ENCODE measurements around the gene MIEN1.
"Not testable (repeated sequence)": the region's sequence is repeated elsewhere in the genome, so short reads cannot be mapped to it uniquely, and the experiment has no call there.

The MIEN1 gene

DNA sequence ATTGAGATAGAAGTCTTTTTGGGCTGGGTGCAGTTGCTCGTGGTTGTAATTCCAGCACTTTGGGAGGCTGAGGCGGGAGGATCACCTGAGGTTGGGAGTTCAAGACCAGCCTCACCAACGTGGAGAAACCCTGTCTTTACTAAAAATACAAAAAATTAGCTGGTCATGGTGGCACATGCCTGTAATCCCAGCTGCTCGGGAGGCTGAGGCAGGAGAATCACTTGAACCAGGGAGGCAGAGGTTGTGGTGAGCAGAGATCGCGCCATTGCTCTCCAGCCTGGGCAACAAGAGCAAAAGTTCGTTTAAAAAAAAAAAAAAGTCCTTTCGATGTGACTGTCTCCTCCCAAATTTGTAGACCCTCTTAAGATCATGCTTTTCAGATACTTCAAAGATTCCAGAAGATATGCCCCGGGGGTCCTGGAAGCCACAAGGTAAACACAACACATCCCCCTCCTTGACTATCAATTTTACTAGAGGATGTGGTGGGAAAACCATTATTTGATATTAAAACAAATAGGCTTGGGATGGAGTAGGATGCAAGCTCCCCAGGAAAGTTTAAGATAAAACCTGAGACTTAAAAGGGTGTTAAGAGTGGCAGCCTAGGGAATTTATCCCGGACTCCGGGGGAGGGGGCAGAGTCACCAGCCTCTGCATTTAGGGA, 31.0 kb downstream of the MIEN1 start:
- not testable (repeated sequence) for DNase-seq (ENCODE audit: low spot score)

DNA sequence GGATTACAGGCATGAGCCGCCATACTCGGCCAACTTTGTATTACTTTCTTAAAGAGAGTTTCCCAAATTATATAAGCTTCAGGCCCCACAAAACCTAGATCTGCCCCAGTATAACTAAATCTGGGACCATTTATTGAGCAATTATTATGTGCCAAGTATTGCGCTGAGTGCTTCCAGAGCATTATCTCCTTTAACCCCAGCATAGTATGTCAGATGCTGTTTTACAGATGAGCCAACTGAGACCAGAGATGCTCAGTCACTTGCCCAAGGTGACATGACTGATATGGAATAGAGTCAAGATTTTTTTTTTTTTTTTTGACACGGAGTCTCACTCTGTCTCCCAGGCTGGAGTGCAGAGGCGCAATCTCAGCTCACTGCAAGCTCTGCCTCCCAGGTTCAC, 32.4 kb downstream of the MIEN1 start:
- no peak for DNase-seq (ENCODE audit: low spot score)

DNA sequence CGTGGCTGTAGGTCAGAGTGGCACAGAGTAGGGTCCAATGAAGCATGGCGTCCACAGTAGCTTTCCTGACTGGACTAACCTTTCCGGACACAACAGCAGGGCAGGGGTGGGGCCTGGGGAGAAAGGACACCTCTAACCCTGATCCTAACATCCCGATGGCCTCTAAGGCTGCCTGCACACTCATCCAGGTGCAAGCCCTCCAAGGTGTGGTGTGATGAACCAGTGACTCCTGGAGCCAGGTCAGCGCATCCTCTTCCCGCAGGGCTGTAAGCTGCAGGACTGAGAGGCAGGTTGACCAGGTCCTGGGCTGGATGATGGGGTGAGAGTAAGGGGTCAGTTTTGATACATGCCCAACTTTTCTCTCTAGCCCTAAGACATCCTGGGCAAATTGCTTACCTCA, 33.6 kb downstream of the MIEN1 start:
- no peak for DNase-seq (ENCODE audit: low spot score)

DNA sequence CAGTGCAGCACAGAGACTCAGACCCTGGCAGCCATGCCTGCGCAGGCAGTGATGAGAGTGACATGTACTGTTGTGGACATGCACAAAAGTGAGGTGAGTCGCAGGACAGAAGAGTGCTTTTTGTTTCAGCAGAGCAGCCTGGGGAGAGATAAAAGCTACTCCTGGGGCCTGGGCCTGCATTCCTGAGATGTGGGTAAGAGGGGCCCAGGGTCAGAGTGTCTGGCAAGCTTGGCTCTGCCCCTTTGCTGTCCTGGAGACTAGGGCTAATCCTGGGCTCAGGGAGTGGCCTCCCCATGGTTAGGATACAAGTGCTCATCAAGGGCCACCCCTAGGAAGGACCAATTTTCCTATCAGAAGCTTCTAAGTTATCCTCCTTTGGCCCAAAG, 35.2 kb downstream of the MIEN1 start:
- DNase-seq (ENCODE audit: low spot score): no peak

DNA sequence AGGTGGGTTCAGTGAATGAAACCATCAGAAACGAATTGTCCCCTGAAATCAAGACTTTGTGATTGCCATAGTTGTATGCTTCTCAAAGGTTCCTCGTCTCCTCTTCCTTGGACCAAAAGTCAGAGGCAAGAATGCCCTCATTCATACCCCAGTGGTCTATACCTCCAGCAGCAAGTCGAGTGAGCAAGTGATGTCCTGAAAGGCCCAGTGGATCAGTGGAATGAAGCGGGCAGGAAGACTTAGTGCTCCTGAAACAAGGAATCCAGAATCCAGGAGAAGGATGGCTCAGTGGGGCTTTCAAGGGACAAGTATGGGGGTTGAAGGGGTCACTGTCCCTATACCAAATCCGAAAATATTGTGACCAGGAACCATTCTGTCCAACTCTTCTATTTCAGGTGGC, 35.7 kb downstream of the MIEN1 start:
- no peak for DNase-seq (ENCODE audit: low spot score)

DNA sequence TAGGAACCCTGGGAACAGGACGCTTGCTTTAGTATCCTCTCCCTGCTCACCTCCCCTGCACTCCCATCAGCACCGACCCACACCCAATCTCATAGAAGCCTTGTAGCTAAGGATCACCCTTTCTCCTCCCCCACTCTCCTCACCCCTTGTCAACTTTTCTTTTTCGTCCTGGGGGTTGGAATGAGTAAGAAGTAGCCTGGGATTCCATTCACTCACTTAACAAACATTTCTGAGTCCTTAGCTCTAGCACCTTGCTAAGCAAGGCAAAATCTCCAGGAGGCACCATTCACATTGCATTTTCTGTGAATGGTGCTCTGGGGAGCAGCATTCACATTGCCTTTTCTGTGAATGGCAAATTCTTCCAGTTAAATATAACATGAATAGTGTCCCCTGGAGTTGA, 41.4 kb downstream of the MIEN1 start:
- DNase-seq (ENCODE audit: low spot score): no peak

DNA sequence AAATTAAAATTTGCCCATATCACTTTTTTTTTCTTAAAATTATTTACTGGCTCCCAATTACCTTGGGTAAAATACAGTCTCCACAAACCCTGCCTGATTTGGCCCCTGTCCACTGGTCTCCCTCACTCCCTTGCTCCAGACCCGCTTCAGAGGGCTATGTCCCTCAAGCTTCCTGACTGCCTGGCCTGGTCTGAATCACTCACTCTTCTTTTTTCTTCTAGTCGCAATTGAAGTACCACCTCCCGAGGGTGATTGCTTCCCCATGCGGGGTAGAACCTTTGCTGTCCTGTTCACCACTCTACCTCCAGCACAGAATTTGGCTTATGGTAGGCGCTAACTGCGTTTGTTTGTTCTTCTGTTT, 41.9 kb downstream of the MIEN1 start:
- DNase-seq (ENCODE audit: low spot score): no peak

DNA sequence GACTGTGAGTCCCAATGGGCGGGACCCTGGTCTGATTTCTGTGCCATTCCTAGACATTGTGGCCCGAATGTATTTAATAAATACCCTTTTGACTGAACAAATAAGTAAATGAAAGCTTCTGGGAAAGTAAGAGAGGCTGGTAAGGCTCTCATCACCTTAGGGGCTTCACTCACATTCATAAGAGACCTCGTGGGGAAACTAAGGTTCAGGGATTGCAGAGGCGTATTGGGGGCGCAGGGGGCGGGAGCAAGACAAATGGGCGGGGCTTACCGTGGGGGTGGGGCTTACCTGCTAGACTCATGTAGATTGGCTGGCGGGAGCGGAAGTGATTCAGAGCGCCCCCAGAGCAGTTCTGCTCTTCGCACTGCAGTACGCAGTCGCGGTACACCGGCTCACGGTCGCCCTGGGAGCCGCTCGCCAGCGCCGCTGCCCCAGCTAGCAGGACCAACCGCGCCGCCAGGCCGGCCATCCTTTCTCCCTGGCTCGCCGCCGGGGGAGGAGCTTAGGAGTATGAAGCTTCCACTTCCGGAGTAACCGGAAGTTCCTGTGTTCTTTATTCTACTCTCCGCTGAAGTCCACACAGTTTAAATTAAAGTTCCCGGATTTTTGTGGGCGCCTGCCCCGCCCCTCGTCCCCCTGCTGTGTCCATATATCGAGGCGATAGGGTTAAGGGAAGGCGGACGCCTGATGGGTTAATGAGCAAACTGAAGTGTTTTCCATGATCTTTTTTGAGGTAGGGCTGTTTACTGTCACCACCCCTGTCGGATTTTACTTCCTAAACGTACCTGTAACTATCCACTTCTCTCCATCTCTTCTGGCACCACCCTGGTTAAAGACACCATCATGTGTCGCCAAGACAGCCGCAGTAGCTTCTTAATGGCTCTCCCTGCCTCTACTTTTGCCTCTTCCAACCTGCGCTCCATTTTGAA, 42.5 kb downstream of the MIEN1 start, which contains the start of gene PGAP3:
Gene PGAP3, minus strand, starts transcription at position 512 of the 929 bp plus-strand sequence. Its CDS starts 43 bp downstream, at position 469.
- peak; percentile 96 for DNase-seq (ENCODE audit: low spot score)

DNA sequence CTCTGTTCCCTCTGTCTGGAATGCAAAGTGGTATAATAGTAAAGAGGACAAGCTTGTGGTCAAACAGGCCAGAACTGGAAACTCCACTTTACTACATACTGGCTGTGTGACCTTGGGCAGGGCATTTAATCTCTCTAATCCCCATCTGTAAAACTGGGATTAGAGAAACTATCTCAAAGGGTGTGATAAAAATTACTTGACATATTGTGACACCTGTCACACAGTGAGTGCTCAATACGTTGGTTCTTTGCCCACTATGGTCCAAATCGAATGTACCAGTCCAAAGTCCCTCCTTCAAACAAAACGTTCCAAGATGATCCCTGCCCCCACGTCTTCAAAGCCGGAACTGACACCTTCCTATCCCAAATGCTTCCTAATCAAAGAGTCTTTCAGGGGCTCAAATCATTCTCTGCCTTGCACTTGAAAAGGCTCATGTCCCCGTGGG, 43.2 kb downstream of the MIEN1 start:
- DNase-seq (ENCODE audit: low spot score): no peak

DNA sequence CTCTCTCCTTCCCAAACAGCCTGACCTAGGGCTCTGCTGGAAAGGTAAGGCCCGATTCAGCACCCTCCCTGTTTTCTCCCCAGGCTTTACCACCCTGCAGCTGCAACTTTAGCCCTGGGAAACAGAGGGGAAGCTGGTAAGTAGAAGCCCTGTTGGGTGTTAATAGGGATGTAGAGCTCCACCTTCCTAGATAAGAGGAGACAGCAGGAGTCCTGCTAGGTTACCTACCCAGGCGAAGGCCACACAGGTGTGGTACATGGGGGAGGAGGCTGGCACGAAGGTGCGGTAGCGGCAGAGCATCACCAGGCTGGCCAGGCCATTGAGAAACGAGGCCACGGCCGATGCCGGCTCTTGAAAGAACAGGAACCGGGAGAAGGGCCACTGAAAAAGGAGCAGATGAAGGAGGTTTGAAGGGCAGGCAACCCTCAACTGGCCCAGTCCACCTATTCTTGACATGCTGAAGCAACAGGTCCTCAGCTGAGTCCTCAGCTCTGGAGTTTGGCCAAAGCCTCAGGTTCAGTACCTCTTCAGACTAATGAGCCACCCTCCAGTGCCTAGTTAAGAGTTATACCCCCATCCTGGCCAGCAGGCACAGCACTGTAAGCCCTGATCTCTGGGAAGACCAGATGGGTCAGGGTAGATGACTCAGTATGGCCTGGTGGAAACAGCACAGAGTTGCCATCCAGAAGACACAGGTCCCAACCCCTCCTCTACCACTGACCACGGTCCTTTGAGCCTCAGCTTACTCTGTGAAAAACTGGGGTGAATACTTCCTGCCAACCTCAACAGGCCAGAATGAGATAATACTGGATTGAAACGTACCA, 45.8 kb downstream of the MIEN1 start:
- DNase-seq (ENCODE audit: low spot score): no peak

DNA sequence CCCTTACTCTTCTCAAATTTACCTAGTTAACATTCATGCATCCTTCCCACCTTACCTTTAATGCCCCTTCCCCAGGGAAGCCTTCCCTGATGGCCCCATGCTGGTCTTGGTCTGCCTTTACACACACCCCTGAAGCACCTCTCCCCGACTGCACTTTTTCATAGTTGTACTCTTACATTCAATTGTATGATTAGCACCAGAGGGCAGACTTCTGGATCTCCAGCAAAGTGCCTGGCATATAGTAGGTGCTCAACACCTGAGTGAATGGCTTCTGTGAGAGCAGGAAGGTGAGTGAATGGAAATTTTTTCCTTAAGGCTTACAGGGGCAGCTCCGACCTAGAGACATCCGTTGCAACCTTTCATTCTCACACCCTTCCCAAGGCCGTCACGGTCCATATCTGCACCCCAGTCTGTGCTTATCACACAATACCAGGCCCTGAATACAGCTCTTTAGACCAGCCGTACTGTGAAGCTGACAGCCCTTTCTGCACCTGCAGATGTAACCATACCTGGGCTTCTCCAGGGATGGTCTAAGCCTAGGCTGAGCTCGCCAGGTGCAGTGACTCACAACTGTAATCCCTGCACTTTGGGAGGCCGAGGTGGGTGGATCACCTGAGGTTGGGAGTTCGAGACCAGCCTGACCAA, 46.9 kb downstream of the MIEN1 start:
- no peak for DNase-seq (ENCODE audit: low spot score)

DNA sequence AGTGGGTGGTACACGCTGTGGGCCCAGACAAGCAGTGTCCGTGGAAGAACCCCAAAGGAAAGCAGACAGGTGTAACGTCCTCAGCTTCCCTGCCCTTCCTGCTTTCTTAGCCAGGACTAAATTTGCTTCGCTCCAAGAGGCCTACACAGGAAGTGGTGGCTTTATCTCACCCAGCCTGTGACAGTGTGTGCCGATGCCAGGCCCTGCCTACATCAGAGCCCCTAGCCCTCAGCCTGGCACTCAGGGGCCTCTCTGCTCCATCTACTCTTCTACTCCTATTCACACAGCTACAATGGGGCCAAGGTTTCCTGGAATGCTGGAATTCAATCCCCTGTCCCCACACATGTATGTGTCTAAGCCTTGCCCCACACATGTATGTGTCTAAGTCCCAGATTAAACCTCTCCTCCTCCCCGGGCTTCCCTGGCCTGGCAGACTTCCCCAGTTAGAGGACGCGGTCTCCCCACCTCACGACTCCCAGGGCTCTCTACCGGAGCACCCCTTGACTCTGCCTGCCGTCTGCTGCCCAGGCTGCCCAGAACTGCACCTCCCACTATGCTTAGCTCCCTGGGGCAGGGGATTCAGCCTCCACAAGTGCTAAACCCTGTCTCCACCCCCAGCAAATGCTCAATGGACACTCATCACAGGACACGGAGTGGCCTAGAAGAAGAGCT, 50.7 kb downstream of the MIEN1 start:
- no peak for DNase-seq (ENCODE audit: low spot score)

Data from cerebellar cortex (tissue), 1 donor.